NCI-H526 treated with DMSO at 0.1 percent for 48 hours (cell line): ENCODE data around the gene RHBDL1.

Source experiments
- DNase-seq: peaks from one replicate; lab custom pipeline; 2025; lab: John Stamatoyannopoulos, UW

The RHBDL1 gene

GRCh38 chr16:720447-720989 lies 45.0 kb downstream of the RHBDL1 start:
- DNase-seq, result no peak

- peak; percentile 30 for DNase-seq
These were observed 45.7 kb downstream of the RHBDL1 start, which contains the start of gene ANTKMT for GRCh38 chr16:720990-721764. Gene ANTKMT (plus strand): TSS chr16:721146. CDS start chr16:721275, 129 bp downstream.

GRCh38 chr16:721765-722540 lies 46.5 kb downstream of the RHBDL1 start:
- no peak for DNase-seq

- no peak for DNase-seq
These were observed 47.6 kb downstream of the RHBDL1 start for GRCh38 chr16:722835-723633.

GRCh38 chr16:723695-724094 lies 48.2 kb downstream of the RHBDL1 start:
- no peak for DNase-seq

GRCh38 chr16:724188-725040 lies 48.9 kb downstream of the RHBDL1 start:
- DNase-seq, result no peak

- DNase-seq, result no peak
These were observed 49.5 kb downstream of the RHBDL1 start for GRCh38 chr16:725041-725376.

GRCh38 chr16:725463-726187 lies 50.2 kb downstream of the RHBDL1 start:
- no peak for DNase-seq

GRCh38 chr16:726188-726437 lies 50.6 kb downstream of the RHBDL1 start:
- DNase-seq, result no peak

- DNase-seq, result peak; percentile 43
These were observed 51.2 kb downstream of the RHBDL1 start, which contains the start of the genes CCDC78 and HAGHL for GRCh38 chr16:726438-727290. Gene CCDC78 (minus strand): TSS chr16:726443. CDS start chr16:726367, 76 bp downstream. Gene HAGHL (plus strand): TSS chr16:727106. CDS start chr16:727510, 404 bp downstream.

- DNase-seq, result no peak
These were observed 52.0 kb downstream of the RHBDL1 start for GRCh38 chr16:727291-727977.
